ENCODE measurements around the gene IPO4.

- no peak for TF ChIP-seq EZH2 (IDR thresholded peaks at IDR 0.05; ENCODE audit: low read length, missing control alignments)
- TF ChIP-seq, protein P1, sequence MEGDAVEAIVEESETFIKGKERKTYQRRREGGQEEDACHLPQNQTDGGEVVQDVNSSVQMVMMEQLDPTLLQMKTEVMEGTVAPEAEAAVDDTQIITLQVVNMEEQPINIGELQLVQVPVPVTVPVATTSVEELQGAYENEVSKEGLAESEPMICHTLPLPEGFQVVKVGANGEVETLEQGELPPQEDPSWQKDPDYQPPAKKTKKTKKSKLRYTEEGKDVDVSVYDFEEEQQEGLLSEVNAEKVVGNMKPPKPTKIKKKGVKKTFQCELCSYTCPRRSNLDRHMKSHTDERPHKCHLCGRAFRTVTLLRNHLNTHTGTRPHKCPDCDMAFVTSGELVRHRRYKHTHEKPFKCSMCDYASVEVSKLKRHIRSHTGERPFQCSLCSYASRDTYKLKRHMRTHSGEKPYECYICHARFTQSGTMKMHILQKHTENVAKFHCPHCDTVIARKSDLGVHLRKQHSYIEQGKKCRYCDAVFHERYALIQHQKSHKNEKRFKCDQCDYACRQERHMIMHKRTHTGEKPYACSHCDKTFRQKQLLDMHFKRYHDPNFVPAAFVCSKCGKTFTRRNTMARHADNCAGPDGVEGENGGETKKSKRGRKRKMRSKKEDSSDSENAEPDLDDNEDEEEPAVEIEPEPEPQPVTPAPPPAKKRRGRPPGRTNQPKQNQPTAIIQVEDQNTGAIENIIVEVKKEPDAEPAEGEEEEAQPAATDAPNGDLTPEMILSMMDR (conservative IDR thresholded peaks at IDR 0.05 in 1 of 2, IDR thresholded peaks at IDR 0.05 in 1 of 2; ENCODE audit: low read depth in 1 of 2, low read length in 2 of 2), result no peak
Observed at GRCh38 chr14:24157331-24157730, 31.3 kb downstream of the IPO4 start.

All from fibroblast of lung (primary cell).